Epithelial cell of proximal tubule (primary cell): ENCODE data around the gene F8. TPM values are rescaled to one million over a fixed set of nuclear protein-coding genes. Genes with fewer than 3 reads are reported as not detected.

Source experiments
- DNase-seq: peaks from one replicate; pipeline ENCODE4 v3.0.0-alpha.2; 2011; ENCODE audit warnings: low read depth
- H3K4me3 ChIP-seq: 2 replicates; pipeline ENCODE4 v1.5.1; 2011; ENCODE audit warnings: low read depth, mild to moderate bottlenecking, low read length
- CTCF ChIP-seq: conservative IDR thresholded peaks from 2 replicates; pipeline ENCODE4 v1.5.1; 2012; ENCODE audit warnings: low read depth, mild to moderate bottlenecking, low read length
- total RNA-seq: library from RNA; depleted of rRNA; stranded (reverse); fragments of >200 nt; gene quantifications from 2 replicates; pipeline ENCODE4 v1.2.3, GENCODE V29; 2015

The F8 gene
- total RNA-seq, 1 donor from 2014 or later, result 2.5 TPM

GRCh38 chrX:155000841-155001240 is 21.7 kb downstream of the F8 start:
- H3K4me3 ChIP-seq, result no peak overlapping the region
- no peak for DNase-seq
- TF ChIP-seq CTCF, result no peak

- no peak for TF ChIP-seq CTCF
Measured at GRCh38 chrX:154998204-154998880, 24.2 kb downstream of the F8 start.

GRCh38 chrX:154991476-154991875 is 31.0 kb downstream of the F8 start:
- no peak overlapping the region for H3K4me3 ChIP-seq
- DNase-seq, result no peak
- no peak for TF ChIP-seq CTCF

More at GRCh38 chrX:154998204-154998880, 24.2 kb downstream of the F8 start:
- H3K4me3 ChIP-seq, result no peak overlapping the region
- DNase-seq, result no peak

- no peak for DNase-seq
- H3K4me3 ChIP-seq, result no peak overlapping the region
- no peak for TF ChIP-seq CTCF
Measured at GRCh38 chrX:154991039-154991438, 31.5 kb downstream of the F8 start.

- DNase-seq, result no peak
- H3K4me3 ChIP-seq, result no peak overlapping the region
- TF ChIP-seq CTCF, result no peak
Measured at GRCh38 chrX:154990496-154990895, 32.0 kb downstream of the F8 start.

GRCh38 chrX:154988719-154989118 is 33.8 kb downstream of the F8 start:
- DNase-seq, result no peak
- TF ChIP-seq CTCF, result no peak
- no peak overlapping the region for H3K4me3 ChIP-seq

GRCh38 chrX:154987940-154988339 is 34.6 kb downstream of the F8 start:
- DNase-seq, result no peak
- TF ChIP-seq CTCF, result no peak
- no peak overlapping the region for H3K4me3 ChIP-seq
